IPS-11a (cell line): ENCODE results near the gene CUX1.
"Not testable (repeated sequence)": the region's sequence is repeated elsewhere in the genome, so short reads cannot be mapped to it uniquely, and the experiment has no call there.

ENCODE experiments used
- H3K4me3 ChIP-seq: one replicate; pipeline ENCODE4 v1.5.1; 2013; ENCODE audit warnings: low read depth, low read length, control low read depth

CUX1 gene

GRCh38 chr7:102120666-102121195 lies 303.3 kb downstream of the CUX1 start:
- no peak overlapping the region for H3K4me3 ChIP-seq

- no peak overlapping the region for H3K4me3 ChIP-seq
These were observed 304.6 kb downstream of the CUX1 start for GRCh38 chr7:102122026-102122425.

DNA sequence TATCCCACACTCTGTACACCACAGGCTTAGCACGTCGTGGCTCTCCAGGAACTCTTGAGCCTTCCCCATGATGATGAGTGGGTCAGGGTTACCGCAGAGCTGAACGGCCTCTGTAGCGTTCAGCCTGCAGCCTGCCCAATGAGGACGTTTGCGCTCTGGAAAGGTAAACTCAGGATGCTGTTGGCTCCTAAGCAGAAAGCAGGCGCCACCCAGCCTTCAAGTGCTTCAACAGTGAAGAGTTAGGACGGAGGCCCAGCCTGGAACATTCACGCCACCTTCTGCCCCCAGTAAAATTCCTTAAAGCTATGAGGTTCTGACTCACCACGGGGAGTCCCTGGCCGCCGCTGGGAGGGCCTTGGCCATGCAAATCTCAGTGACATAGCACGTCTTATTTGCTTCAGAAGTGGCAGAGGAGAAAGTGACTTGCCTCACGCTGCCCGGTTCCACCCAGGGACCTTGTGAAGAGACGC lies 307.7 kb downstream of the CUX1 start:
- no peak overlapping the region for H3K4me3 ChIP-seq

DNA sequence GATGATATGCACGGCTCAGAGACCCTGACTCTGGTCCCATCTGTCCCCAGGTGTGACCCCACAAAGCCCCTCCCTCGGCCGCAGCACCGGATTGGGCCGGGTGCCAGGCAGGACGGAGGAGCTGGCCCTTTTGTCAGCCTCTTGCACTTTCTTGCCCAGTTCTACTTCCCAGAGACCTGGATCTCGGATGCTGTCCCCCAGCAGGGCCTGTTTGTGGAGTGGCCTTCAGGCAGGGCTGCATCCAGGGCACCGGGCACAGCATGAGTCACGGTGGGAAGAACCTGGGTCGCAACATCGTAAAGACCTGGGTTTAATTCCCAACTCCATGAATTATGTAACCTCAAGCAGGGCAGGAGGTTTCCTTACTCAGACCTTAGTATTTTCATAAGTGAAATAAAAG lies 310.9 kb downstream of the CUX1 start:
- no peak overlapping the region for H3K4me3 ChIP-seq

DNA sequence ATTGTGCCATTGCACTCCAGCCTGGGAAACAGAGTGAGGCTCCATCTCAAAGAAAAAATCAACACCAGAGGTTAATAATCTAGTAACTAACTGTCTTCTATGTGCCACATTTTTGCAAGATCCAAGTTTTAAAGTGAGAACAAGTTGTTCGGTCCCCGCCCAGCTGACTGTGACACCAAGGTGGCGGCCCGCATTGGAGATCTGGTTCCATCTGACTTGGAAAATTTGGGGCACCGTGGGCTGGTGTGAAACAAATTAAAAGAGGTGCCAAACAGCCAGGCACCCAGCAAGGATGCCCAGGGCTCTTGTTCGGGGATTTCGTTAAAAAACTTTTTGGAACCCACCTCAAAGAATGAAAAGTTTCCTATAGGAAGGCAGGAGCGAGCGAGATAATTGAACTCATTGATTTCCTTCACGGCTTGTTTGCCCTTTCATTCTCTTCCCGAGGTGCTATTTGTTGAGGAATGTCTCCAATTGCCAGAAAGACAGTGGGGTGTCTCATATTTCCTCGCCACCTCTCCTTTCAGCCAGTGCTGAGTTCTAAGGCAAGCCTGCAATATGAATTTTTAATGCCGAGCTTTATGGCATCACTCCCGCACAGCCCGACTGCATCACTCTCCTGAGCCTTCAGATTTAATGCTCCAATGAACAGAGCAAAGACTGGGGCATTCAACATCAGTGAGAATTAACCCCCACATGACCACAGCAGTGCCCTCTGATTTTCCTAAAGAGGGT lies 312.4 kb downstream of the CUX1 start:
- no peak overlapping the region for H3K4me3 ChIP-seq

DNA sequence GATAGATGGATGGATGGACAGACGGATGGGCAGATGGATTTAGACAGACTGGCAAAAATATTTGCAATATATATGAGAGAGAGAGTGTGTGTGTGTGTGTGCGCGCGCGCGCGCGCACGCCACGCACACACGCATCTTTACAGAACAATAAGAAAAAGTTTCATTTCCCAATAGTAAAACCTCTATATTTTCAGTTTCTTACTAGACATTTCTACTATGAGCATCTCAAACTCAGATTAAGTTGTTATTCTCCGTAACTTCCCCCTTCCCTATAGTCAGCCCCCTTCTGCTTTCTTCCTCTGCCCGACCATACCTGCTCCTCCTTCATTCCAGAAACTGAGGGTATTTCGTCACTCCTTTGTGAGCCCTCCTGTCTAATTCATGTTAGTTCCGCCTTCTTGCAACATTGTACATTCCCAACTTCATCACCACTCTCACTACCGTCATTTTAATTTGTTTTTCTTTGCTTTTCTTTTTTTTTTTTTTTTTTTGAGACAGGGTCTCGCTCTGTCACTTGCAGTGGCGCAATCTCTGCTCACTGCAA lies 314.9 kb downstream of the CUX1 start:
- no peak overlapping the region for H3K4me3 ChIP-seq

DNA sequence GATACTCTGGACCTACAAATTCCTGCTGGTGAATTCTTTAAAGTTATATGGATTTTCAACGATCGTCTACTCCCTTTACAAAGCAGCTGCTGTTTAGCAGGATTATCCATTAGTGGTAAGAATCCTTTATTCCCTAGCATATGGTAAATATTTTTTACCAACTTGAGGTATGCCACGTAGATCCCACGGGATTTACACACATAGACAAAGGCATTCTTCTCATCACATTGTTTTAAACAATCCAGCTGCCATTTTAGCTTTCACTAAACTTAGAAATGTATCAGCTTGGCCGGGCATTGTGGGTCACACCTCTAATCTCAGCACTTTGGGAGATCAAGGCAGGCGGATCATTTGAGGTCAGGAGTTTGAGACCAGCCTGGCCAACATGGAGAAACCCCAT lies 321.2 kb downstream of the CUX1 start:
- H3K4me3 ChIP-seq = no peak overlapping the region

GRCh38 chr7:102140952-102141370 lies 323.5 kb downstream of the CUX1 start:
- no peak overlapping the region for H3K4me3 ChIP-seq

DNA sequence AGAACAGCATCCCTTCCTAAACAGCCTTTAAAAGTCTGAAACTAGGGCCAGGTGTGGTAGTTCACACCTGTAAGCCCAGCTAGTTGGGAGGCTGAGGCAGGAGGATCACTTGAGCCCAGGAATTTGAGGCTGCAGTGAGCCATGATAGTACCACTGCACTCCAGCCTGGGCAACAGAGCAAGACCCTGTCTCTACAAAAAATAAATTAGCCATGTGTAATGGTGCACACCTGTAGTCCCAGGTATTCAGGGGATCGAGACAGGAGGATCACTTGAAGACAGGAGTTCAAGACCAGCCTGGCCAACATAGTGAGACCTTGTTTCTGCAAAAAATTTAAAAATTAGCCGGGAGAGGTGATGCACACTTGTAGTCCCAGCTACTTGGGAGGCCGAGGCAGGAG lies 325.0 kb downstream of the CUX1 start:
- H3K4me3 ChIP-seq = not testable (repeated sequence)

DNA sequence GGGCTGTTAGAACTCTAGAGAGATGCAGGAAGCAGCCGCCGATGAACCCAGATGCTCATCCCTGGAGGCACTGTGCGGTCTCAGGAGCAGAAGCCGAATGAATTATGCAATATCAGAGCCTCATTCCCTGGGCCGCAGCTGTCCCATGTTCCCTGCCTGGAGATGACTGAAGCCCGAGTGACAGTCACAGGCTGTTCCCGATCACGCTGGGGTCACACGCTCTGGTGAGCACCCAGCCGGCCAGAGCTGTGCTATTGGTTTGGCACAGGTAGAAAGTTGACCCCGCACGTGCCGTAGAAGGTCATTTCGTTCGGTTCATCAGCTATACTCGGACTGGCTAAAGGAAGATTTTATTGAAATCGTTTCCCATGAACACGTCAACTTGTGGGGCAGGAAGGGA lies 328.7 kb downstream of the CUX1 start:
- no peak overlapping the region for H3K4me3 ChIP-seq

- no peak overlapping the region for H3K4me3 ChIP-seq
These were observed 329.6 kb downstream of the CUX1 start for GRCh38 chr7:102147008-102147407.

- no peak overlapping the region for H3K4me3 ChIP-seq
These were observed 331.4 kb downstream of the CUX1 start for GRCh38 chr7:102148799-102149198.

DNA sequence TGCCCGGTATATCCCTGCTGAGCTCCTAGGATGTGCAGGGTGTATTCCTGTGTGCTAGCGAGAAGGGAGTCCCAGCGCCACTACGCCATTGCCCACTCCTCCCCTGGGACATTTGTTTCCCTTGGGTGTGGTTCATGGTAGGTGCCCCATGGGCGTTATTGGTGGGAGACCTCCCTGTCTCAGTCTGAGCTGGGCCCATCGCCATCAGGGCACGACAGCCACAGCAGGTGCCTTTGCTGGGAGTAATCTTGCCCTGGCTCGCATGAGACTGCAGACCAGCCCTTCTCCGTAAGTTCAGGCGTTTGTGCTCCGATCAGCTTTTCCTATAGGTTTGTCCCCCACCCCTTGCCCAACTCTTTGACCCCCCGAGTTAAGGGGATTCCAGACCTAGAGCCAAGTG lies 332.0 kb downstream of the CUX1 start:
- H3K4me3 ChIP-seq = no peak overlapping the region

DNA sequence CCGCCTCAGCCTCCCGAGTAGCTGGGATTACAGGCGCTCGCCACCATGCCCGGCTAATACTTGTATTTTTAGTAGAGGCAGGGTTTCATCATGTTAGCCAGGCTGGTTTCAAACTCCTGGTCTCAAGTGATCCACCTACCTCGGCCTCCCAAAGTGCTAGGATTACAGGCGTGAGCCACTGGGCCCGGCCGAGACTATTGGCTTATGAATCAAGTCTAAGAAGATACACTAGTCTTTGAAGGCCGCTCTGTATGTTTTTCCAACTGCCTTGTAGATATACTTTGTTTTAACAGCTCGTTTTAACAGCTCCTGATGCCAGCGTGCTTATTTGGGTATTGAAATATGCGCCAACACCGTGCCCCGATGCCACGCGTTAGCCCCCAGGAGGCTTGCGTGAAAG lies 332.8 kb downstream of the CUX1 start:
- no peak overlapping the region for H3K4me3 ChIP-seq

- no peak overlapping the region for H3K4me3 ChIP-seq
These were observed 335.5 kb downstream of the CUX1 start for GRCh38 chr7:102152672-102153598.

DNA sequence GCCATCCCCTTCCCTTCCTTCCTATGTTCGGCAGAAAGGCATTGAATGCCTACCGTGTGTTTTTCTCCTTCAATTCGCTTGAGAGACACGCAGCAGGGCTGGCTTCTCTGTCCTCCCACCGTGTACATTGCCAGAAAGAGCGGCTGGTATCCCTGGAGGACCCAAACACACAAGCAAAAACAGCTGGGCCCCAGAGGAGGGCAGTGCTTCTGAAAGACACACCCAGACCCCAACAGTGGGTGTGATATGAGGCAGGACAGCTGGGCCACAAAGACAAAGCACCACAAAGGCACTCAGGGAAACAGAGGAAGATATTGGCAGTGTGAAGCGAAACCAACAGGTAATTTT lies 336.1 kb downstream of the CUX1 start:
- H3K4me3 ChIP-seq = no peak overlapping the region

DNA sequence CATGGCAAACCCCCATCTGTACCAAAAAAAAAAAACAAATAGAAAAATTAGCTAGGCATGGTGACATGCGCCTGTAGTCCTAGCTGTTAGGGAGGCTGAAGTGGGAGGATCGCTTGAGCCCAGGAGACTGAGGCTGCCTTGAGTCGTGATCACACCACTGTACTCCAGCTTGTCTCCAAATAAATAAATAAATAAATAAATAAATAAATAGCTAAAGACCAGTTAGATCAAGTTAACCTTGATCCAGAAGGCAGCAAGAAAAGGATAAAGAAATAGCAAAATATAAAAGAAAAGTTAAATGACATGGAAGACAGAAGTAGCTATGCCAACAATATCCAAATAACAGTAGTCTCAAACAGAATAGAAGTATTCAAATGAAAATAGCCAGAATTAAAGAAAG lies 337.0 kb downstream of the CUX1 start:
- no peak overlapping the region for H3K4me3 ChIP-seq

DNA sequence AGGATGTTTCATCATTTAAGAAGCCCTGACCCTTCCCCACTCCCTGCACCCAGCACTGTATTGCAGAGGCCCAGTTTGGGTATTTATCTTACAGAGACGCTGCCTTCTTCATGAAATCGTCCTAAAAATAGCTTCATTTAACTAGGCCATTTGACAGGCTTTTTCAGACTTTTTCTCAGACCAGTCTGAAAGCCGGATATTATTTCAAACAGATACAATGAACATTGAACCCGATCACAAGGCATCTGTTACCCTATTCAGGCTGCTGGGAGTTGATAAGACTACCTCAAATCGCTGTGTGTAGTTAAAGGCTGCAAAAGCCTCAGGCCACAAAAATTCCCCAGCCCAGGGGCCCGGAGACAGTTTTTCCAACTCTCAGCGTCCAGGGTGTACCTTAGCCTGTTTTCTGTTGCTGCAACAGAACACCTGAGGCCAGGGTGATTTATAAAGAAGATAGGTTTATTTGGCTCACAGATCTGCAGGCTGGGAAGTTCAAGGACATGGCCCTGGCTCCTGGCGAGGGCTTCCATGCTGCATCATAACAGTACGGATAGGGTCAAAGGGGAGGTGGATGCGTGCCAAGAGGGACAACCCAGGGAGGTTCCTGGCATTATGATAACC lies 338.5 kb downstream of the CUX1 start:
- H3K4me3 ChIP-seq = no peak overlapping the region

GRCh38 chr7:102156867-102157266 lies 339.4 kb downstream of the CUX1 start:
- no peak overlapping the region for H3K4me3 ChIP-seq

DNA sequence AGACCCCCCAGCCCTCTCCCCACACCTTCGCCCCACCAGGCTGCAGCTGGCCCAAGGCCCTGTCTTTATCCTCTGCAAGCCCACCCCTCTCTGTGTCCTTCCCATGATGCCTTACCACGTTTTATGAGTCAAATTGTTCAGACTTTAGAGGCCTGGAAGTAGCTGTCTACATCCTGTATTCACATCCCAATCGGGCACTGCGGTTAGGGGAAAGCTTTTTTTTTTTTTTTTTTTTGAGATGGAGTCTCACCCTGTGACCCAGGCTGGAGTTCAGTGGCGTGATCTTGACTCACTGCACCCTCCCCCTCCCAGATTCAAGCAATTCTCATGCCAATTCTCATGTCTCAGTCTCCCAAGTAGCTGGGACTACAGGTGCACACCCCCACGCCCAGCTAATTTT lies 347.7 kb downstream of the CUX1 start:
- H3K4me3 ChIP-seq = no peak overlapping the region

GRCh38 chr7:102167254-102167653 lies 349.8 kb downstream of the CUX1 start:
- no peak overlapping the region for H3K4me3 ChIP-seq
